ENCODE data around the gene P3R3URF. TPM values are rescaled to one million over a fixed set of nuclear protein-coding genes. Genes with fewer than 3 reads are reported as not detected.

The P3R3URF gene
- polyA plus RNA-seq, 2 donors: not detected

DNA sequence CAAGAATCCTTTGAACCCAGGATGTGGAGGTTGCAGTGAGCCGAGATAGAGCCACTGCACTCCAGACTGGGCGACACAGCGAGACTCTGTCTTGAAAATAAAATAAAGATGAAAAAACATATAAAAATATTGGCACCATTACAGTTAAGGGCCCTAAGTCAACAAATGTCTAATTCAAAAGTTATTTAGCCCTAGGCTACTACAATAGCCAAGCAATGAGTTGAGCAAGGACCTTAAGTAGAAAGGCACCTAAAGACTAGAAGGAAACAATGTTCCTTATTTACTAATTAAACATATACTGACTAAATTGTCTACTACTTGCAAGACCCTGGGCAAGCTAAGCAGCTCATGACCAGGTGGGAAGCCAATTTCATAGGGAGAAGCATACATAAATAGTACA is 47.9 kb downstream of the P3R3URF start:
- Histone ChIP-seq H3K4me3 (ENCODE audit: low read depth in 1 of 2, low read length in 2 of 2) (no peak overlapping the region), H3K27me3 (ENCODE audit: control insufficient read depth in 1 of 2, insufficient read depth in 2 of 2, low read length in 2 of 2) (peaks cover 0 to 2% of the 10 kb centered on the region in 2 donors), H3K36me3 (ENCODE audit: control insufficient read depth in 2 of 2, insufficient read depth in 2 of 2, low read length in 1 of 2) (no peaks in the 10 kb centered on the region), H3K27ac (ENCODE audit: low read depth in 2 of 2, low read length in 1 of 2) (no peak overlapping the region), H3K4me1 (ENCODE audit: control insufficient read depth in 2 of 2, insufficient read depth in 2 of 2, low read length in 1 of 2) (peaks cover 0 to 2% of the 10 kb centered on the region in 2 donors), H3K9me3 (ENCODE audit: control insufficient read depth in 2 of 2, insufficient read depth in 1 of 2, low read depth in 1 of 2, low read length in 1 of 2) (no peaks in the 10 kb centered on the region)
- 86 to 90% methylated on average over 3 of the region's 3 CpGs for WGBS, 2 donors

Other genes starting within 250 kb of the P3R3URF start
- gene PIK3R3, start 43.9 kb downstream of the P3R3URF start, polyA plus RNA-seq: 1 to 10 TPM; 1.3 to 2.6 TPM
- gene TSPAN1, start 1.4 kb downstream of the P3R3URF start, polyA plus RNA-seq: 1 to 10 TPM; 2.2 to 2.3 TPM
- gene POMGNT1, start 21.9 kb upstream of the P3R3URF start, polyA plus RNA-seq: 10 to 100 TPM; 17.1 to 17.2 TPM
- 1 to 10 TPM; 1.6 to 1.7 TPM for gene LURAP1, start 26.8 kb upstream of the P3R3URF start, polyA plus RNA-seq
- gene RAD54L, start 71.3 kb upstream of the P3R3URF start, polyA plus RNA-seq: 1 to 10 TPM; 6.1 to 7.0 TPM
- 10 to 100 TPM; 17.4 to 32.1 TPM for gene LRRC41, start 127.1 kb upstream of the P3R3URF start, polyA plus RNA-seq
- gene UQCRH, start 127.2 kb upstream of the P3R3URF start, polyA plus RNA-seq: 100 to 1,000 TPM; 393 to 498 TPM
- gene NSUN4, start 164.3 kb upstream of the P3R3URF start, polyA plus RNA-seq: 10 to 100 TPM in 1 of 2 donors, 1 to 10 TPM in 1; 6.6 to 12.5 TPM
- 10 to 100 TPM; 12.1 to 33.2 TPM for gene FAAH, start 217.8 kb upstream of the P3R3URF start, polyA plus RNA-seq

Data from esophagus (tissue), 2 donors.